Bronchial epithelial cell (primary cell): ENCODE data around the gene ARHGAP8. TPM values are rescaled to one million over a fixed set of nuclear protein-coding genes. Genes with fewer than 3 reads are reported as not detected.

ENCODE experiments used
- DNase-seq: peaks from one replicate; pipeline ENCODE4 v3.0.0-alpha.2; 2010; ENCODE audit warnings: low read depth
- FAIRE-seq: peaks from 2 replicates; lab custom pipeline; 2011; peaks lifted over from hg19 to GRCh38; lab: Jason Lieb, UNC
- H3K27me3 ChIP-seq: 2 replicates; pipeline ENCODE4 v1.5.1; 2011; ENCODE audit warnings: low read length; ENCODE audit not compliant: control insufficient read depth, insufficient read depth
- H3K36me3 ChIP-seq: 2 replicates; pipeline ENCODE4 v1.5.1; 2011; ENCODE audit warnings: low read length; ENCODE audit not compliant: control insufficient read depth, insufficient read depth
- H3K4me3 ChIP-seq: 2 replicates; pipeline ENCODE4 v1.5.1; 2011; ENCODE audit warnings: mild to moderate bottlenecking, low read depth, low read length, control low read depth
- CTCF ChIP-seq: IDR thresholded peaks from 2 replicates; pipeline ENCODE4 v1.5.1; 2011; ENCODE audit warnings: mild to moderate bottlenecking, moderate library complexity, low read length, control low read depth, inconsistent platforms; ENCODE audit not compliant: insufficient read depth, severe bottlenecking
- total RNA-seq: library from RNA; depleted of rRNA; stranded (reverse); fragments of >200 nt; gene quantifications from 2 replicates; pipeline ENCODE4 v1.2.1, GENCODE V29; 2014

The ARHGAP8 gene
- total RNA-seq, 1 donor from 2014 or later: 15.0 TPM

DNA sequence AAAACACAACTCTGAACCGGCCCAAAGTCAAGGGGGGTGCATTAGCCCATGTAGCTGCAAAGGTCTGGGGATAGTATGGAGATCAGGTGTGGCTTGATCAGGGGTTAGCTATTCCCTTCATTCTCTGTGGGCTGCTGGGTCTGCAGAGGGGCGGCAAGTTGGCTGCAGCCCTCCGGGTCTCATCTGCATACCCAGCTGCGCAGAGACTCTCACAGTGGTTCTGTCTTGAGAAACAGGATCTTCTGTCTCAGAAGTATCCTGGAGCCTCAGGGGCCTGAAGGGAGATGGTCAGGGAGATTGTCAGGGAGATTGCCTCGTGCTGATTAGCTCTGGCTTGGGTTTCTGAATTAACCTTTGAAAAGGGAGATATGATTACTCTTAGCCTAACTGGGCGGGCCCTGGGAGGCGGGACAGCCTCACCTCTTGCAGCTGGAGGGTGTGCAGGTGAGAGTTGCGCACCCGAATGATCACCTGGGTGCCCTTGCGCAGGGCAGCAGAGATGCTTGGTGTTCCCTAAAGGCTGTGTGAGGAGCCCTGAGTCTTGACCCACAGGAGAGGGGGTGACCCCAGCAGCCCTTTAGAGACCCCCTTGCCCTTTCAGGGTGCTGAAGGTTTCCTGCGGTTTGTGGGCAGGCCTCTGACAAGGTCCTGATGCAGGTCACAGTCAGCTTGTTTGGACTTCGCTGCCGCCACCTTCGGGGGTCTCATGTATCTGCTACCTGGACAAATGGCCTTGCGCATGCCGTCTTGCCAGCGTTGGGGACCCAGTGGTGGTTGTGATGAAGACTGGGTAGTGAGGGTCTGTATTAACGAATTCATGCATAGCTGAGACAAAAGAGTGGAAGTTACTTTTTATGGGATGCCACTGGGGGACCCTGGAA, 7.3 kb downstream of the ARHGAP8 start:
- TF ChIP-seq CTCF: no peak
- Histone ChIP-seq H3K4me3 (no peak overlapping the region), H3K36me3 (peaks cover 3% of the 10 kb centered on the region), H3K27me3 (no peaks in the 10 kb centered on the region)
- FAIRE-seq (no peak), DNase-seq (no peak)

GRCh38 chr22:44760476-44760875, 8.1 kb downstream of the ARHGAP8 start:
- H3K4me3 ChIP-seq: no peak overlapping the region
- peaks cover 4% of the 10 kb centered on the region for H3K36me3 ChIP-seq
- DNase-seq (no peak), FAIRE-seq (no peak)
- H3K27me3 ChIP-seq: no peaks in the 10 kb centered on the region
- TF ChIP-seq CTCF: no peak

GRCh38 chr22:44761025-44761424, 8.7 kb downstream of the ARHGAP8 start:
- FAIRE-seq (no peak), DNase-seq (no peak)
- no peaks in the 10 kb centered on the region for H3K27me3 ChIP-seq
- H3K36me3 ChIP-seq: peaks cover 4% of the 10 kb centered on the region
- TF ChIP-seq CTCF: no peak
- H3K4me3 ChIP-seq: no peak overlapping the region

DNA sequence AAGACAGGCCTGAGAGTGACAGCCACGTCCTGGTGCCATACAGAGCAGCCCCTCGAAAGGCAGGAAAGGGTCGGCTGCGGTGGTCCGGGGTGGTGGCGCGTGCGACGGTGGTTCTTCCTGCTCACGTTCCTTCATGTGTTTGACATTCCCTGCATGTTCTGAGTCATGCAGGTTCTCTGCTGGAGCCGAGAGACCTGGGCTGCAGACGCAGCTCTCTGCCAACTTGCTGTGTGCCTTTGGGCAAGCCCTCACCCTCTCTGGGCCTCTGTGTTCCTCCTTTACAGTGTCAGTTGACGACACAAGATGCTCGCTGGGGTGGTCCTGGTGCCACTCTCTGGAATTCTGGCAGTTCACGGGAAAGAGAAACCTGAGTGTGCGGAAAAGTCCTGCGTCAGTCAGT, 12.0 kb downstream of the ARHGAP8 start:
- Histone ChIP-seq H3K27me3 (no peaks in the 10 kb centered on the region), H3K36me3 (peaks cover 4% of the 10 kb centered on the region), H3K4me3 (no peak overlapping the region)
- TF ChIP-seq CTCF: no peak
- no peak for FAIRE-seq
- no peak for DNase-seq

DNA sequence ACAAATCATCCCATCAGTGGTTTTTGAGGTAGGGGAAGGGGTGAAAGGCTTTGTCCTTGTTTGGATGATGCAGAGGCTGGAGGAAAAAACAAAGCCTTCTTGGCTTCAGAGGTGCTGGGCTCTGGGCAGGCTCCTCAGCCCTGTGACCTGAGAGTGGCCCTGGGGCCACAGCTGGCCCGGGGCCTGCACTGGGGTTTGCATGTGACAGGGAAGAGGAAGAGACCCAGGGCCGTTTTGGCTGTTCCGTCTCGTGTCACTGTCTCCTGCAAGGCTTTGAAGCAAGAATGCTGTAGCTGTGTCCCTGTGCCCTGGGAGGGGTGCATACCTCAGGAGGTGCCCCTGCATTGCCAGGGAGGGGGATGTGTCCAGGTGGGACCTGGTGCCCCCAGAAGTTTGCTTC, 12.6 kb downstream of the ARHGAP8 start:
- Histone ChIP-seq H3K27me3 (no peaks in the 10 kb centered on the region), H3K4me3 (no peak overlapping the region), H3K36me3 (peaks cover 4% of the 10 kb centered on the region)
- no peak for FAIRE-seq
- DNase-seq: no peak
- no peak for TF ChIP-seq CTCF
